Hematopoietic multipotent progenitor cell treated with erythropoietin and hydrocortisone succinate and interleukin-3 and kit ligand, for 6 days (in vitro differentiated cells): ENCODE measurements around the gene KCNIP4.

ENCODE experiments used
- DNase-seq: peaks from one replicate; pipeline ENCODE4 v3.0.0-alpha.2; 2015

Gene KCNIP4

GRCh38 chr4:21134994-21135393, 813.6 kb downstream of the KCNIP4 start:
- peak; percentile 1 for DNase-seq

- DNase-seq = no peak
Observed at GRCh38 chr4:21130606-21131005, 818.0 kb downstream of the KCNIP4 start.

- DNase-seq = no peak
Observed at GRCh38 chr4:21126014-21126512, 822.5 kb downstream of the KCNIP4 start.

GRCh38 chr4:21118301-21118700, 830.3 kb downstream of the KCNIP4 start:
- no peak for DNase-seq

- DNase-seq = no peak
Observed at GRCh38 chr4:21117541-21118180, 830.9 kb downstream of the KCNIP4 start.

- no peak for DNase-seq
Observed at GRCh38 chr4:21113496-21114223, 834.9 kb downstream of the KCNIP4 start.

GRCh38 chr4:21102667-21103066, 845.9 kb downstream of the KCNIP4 start:
- DNase-seq = no peak

GRCh38 chr4:21097865-21098264, 850.7 kb downstream of the KCNIP4 start:
- DNase-seq = no peak

GRCh38 chr4:21097026-21097425, 851.5 kb downstream of the KCNIP4 start:
- DNase-seq = no peak

- no peak for DNase-seq
Observed at GRCh38 chr4:21092531-21092930, 856.0 kb downstream of the KCNIP4 start.

- no peak for DNase-seq
Observed at GRCh38 chr4:21090094-21090666, 858.4 kb downstream of the KCNIP4 start.

GRCh38 chr4:21083413-21083812, 865.2 kb downstream of the KCNIP4 start:
- no peak for DNase-seq

- no peak for DNase-seq
Observed at GRCh38 chr4:21077967-21078366, 870.6 kb downstream of the KCNIP4 start.

GRCh38 chr4:21067351-21067750, 881.2 kb downstream of the KCNIP4 start:
- DNase-seq = no peak

GRCh38 chr4:21061902-21062301, 886.7 kb downstream of the KCNIP4 start:
- DNase-seq = no peak

GRCh38 chr4:21046141-21046540, 902.4 kb downstream of the KCNIP4 start:
- DNase-seq = no peak

GRCh38 chr4:21045119-21045518, 903.5 kb downstream of the KCNIP4 start:
- no peak for DNase-seq

- peak; percentile 2 for DNase-seq
Observed at GRCh38 chr4:21041708-21042107, 906.9 kb downstream of the KCNIP4 start.

GRCh38 chr4:21034728-21035127, 913.8 kb downstream of the KCNIP4 start:
- DNase-seq = no peak

- DNase-seq = no peak
Observed at GRCh38 chr4:21032089-21032645, 916.4 kb downstream of the KCNIP4 start.

- DNase-seq = no peak
Observed at GRCh38 chr4:21018817-21019216, 929.8 kb downstream of the KCNIP4 start.

GRCh38 chr4:21013501-21013900, 935.1 kb downstream of the KCNIP4 start:
- no peak for DNase-seq

GRCh38 chr4:21012851-21013331, 935.7 kb downstream of the KCNIP4 start:
- no peak for DNase-seq

GRCh38 chr4:21011106-21011505, 937.5 kb downstream of the KCNIP4 start:
- no peak for DNase-seq
